ENCODE results near the gene PIGC.
A peak's percentile ranks its signal among the peaks of the same experiment; 100 is the strongest.
"Not testable (repeated sequence)": the region's sequence is repeated elsewhere in the genome, so short reads cannot be mapped to it uniquely, and the experiment has no call there.

The PIGC gene

GRCh38 chr1:172465617-172466016 is 21.7 kb upstream of the PIGC start:
- no peak for DNase-seq

- DNase-seq, result no peak
Measured at GRCh38 chr1:172460887-172461315, 17.0 kb upstream of the PIGC start.

GRCh38 chr1:172460177-172460576 is 16.3 kb upstream of the PIGC start:
- DNase-seq, result no peak

- no peak for DNase-seq
Measured at GRCh38 chr1:172457479-172458130, 13.7 kb upstream of the PIGC start.

GRCh38 chr1:172456344-172456769 is 12.5 kb upstream of the PIGC start:
- DNase-seq, result no peak

GRCh38 chr1:172455451-172455850 is 11.6 kb upstream of the PIGC start:
- no peak for DNase-seq

- no peak for DNase-seq
Measured at GRCh38 chr1:172453607-172454006, 9.7 kb upstream of the PIGC start.

- no peak for DNase-seq
Measured at GRCh38 chr1:172453153-172453545, 9.3 kb upstream of the PIGC start.

- no peak for DNase-seq
Measured at GRCh38 chr1:172452536-172453152, 8.8 kb upstream of the PIGC start.

GRCh38 chr1:172451002-172451443 is 7.2 kb upstream of the PIGC start:
- DNase-seq, result no peak

- no peak for DNase-seq
Measured at GRCh38 chr1:172450524-172450885, 6.6 kb upstream of the PIGC start.

- peak; percentile 67 for DNase-seq
Measured at GRCh38 chr1:172449585-172450523, 6.0 kb upstream of the PIGC start.

GRCh38 chr1:172448995-172449584 is 5.2 kb upstream of the PIGC start:
- no peak for DNase-seq

- DNase-seq, result no peak
Measured at GRCh38 chr1:172447641-172448040, 3.8 kb upstream of the PIGC start.

GRCh38 chr1:172446547-172446946 is 2.7 kb upstream of the PIGC start:
- no peak for DNase-seq

GRCh38 chr1:172442843-172443565 is 865 bp downstream of the PIGC start:
- no peak for DNase-seq

GRCh38 chr1:172442404-172442803 is 1.5 kb downstream of the PIGC start:
- no peak for DNase-seq

GRCh38 chr1:172437183-172437582 is 6.7 kb downstream of the PIGC start:
- not testable (repeated sequence) for DNase-seq

- DNase-seq, result no peak
Measured at GRCh38 chr1:172431721-172432192, 12.1 kb downstream of the PIGC start.

- no peak for DNase-seq
Measured at GRCh38 chr1:172431204-172431603, 12.7 kb downstream of the PIGC start.

GRCh38 chr1:172430128-172430454 is 13.8 kb downstream of the PIGC start:
- no peak for DNase-seq

- DNase-seq, result no peak
Measured at GRCh38 chr1:172429331-172430127, 14.3 kb downstream of the PIGC start.

Measured in activated CD8-positive, alpha-beta memory T cell treated with anti-CD3 and anti-CD28 coated beads for 24 hours (primary cell).